SH-SY5Y (cell line): Measurements from ENCODE around the gene PSMD9.

Experiments used
- GATA2 ChIP-seq: IDR thresholded peaks from 2 replicates; pipeline ENCODE4 v1.6.1; 2011; ENCODE audit warnings: mild to moderate bottlenecking, low read depth, low read length
- GATA3 ChIP-seq: IDR thresholded peaks from 2 replicates; pipeline ENCODE4 v1.6.1; 2011; ENCODE audit warnings: low read depth, mild to moderate bottlenecking, low read length, moderate library complexity

PSMD9 gene

GRCh38 chr12:121903202-121903601 is 14.6 kb downstream of the PSMD9 start:
- TF ChIP-seq GATA3 (no peak), GATA2 (no peak)

- TF ChIP-seq GATA3 = no peak
- TF ChIP-seq GATA2 = no peak
These were observed 17.2 kb downstream of the PSMD9 start for GRCh38 chr12:121905746-121906145.

GRCh38 chr12:121908702-121909101 is 20.1 kb downstream of the PSMD9 start:
- TF ChIP-seq GATA3 (no peak), GATA2 (no peak)

- TF ChIP-seq GATA3 (no peak), GATA2 (no peak)
These were observed 23.4 kb downstream of the PSMD9 start for GRCh38 chr12:121911824-121912585.

- TF ChIP-seq GATA3 (no peak), GATA2 (no peak)
These were observed 27.3 kb downstream of the PSMD9 start for GRCh38 chr12:121915841-121916321.

- no peak for TF ChIP-seq GATA3
- TF ChIP-seq GATA2 = no peak
These were observed 28.1 kb downstream of the PSMD9 start for GRCh38 chr12:121916719-121917118.

GRCh38 chr12:121917950-121918678 is 29.5 kb downstream of the PSMD9 start, which contains the start of gene CFAP251:
Gene CFAP251, plus strand, starts transcription at chr12:121918592. Its CDS starts 2,714 bp downstream, at chr12:121921306.
- TF ChIP-seq GATA3 (no peak), GATA2 (no peak)

GRCh38 chr12:121918679-121919038 is 30.1 kb downstream of the PSMD9 start:
- no peak for TF ChIP-seq GATA2
- no peak for TF ChIP-seq GATA3

- TF ChIP-seq GATA2 (no peak), GATA3 (no peak)
These were observed 32.5 kb downstream of the PSMD9 start for GRCh38 chr12:121921066-121921465.

GRCh38 chr12:121925358-121925695 is 36.7 kb downstream of the PSMD9 start:
- TF ChIP-seq GATA2 (no peak), GATA3 (no peak)

- TF ChIP-seq GATA3 (no peak), GATA2 (no peak)
These were observed 38.5 kb downstream of the PSMD9 start for GRCh38 chr12:121926874-121927706.

- TF ChIP-seq GATA3 (no peak), GATA2 (no peak)
These were observed 39.2 kb downstream of the PSMD9 start for GRCh38 chr12:121927813-121928212.

- TF ChIP-seq GATA2 (no peak), GATA3 (no peak)
These were observed 42.3 kb downstream of the PSMD9 start for GRCh38 chr12:121930862-121931261.

- TF ChIP-seq GATA2 (no peak), GATA3 (no peak)
These were observed 43.6 kb downstream of the PSMD9 start for GRCh38 chr12:121932176-121932536.

- TF ChIP-seq GATA2 (no peak), GATA3 (no peak)
These were observed 44.4 kb downstream of the PSMD9 start for GRCh38 chr12:121932914-121933521.
